Panc1 (cell line): ENCODE results near the gene FAM204A. TPM values are rescaled to one million over a fixed set of nuclear protein-coding genes. Genes with fewer than 3 reads are reported as not detected.

Experiments used
- ATAC-seq: fragments of 200-7000 bp; cut with Tn5 transposase; 2 replicates; pipeline ENCODE4 v1.9.1; 2020; ENCODE audit warnings: mild to moderate bottlenecking, moderate library complexity
- BruUV-seq: library from RNA; stranded (reverse); fragments of 400-500 nt; replicated peaks from 2 replicates; lab custom pipeline; 2021; lab: Mats Ljungman, UMichigan
- CTCF ChIA-PET: fragments of 300-600 bp; sonication (Branson Sonifier 250); formaldehyde crosslinking; loops from one replicate; lab custom pipeline; 2022; ENCODE audit warnings: antibody characterized with exemption; lab: Charles Lee
- POLR2A ChIA-PET: fragments of 300-600 bp; sonication (Branson Sonifier 250); formaldehyde crosslinking; loops from one replicate; lab custom pipeline; 2022; ENCODE audit warnings: antibody characterized with exemption; lab: Charles Lee
- DNase-seq: peaks from one replicate; pipeline ENCODE4 v3.0.0-alpha.2; 2010; ENCODE audit warnings: low read depth, low spot score
- H3K27ac ChIP-seq: 2 replicates; pipeline ENCODE4 v1.5.1; 2011; ENCODE audit warnings: mild to moderate bottlenecking, low read length, inconsistent platforms
- H3K27me3 ChIP-seq: fragments of 200-500 bp; sonication (Bioruptor generic); 2 replicates; pipeline ENCODE4 v1.6.0; 2014; ENCODE audit warnings: low read length, inconsistent platforms; ENCODE audit not compliant: control insufficient read depth, insufficient read depth
- H3K36me3 ChIP-seq: fragments of 200-500 bp; sonication (Bioruptor generic); 2 replicates; pipeline ENCODE4 v1.5.1; 2014; ENCODE audit warnings: inconsistent platforms, mild to moderate bottlenecking, low read length, moderate library complexity; ENCODE audit not compliant: control insufficient read depth, insufficient read depth
- H3K4me1 ChIP-seq: 2 replicates; pipeline ENCODE4 v1.5.1; 2011; ENCODE audit warnings: inconsistent platforms, mild to moderate bottlenecking, low read length, moderate library complexity; ENCODE audit not compliant: control insufficient read depth, insufficient read depth
- H3K4me3 ChIP-seq, 2 experiments: 2 replicates each; pipeline ENCODE4 v1.5.1; 2011 to 2012; ENCODE audit warnings: low read depth in 2 of 2, low read length in 2 of 2, mild to moderate bottlenecking in 2 of 2, inconsistent platforms in 1 of 2, moderate library complexity in 1 of 2
- H3K9me3 ChIP-seq: fragments of 200-500 bp; sonication (Bioruptor generic); 2 replicates; pipeline ENCODE4 v1.5.1; 2014; ENCODE audit warnings: low read depth, mild to moderate bottlenecking, inconsistent platforms, low read length, moderate library complexity; ENCODE audit not compliant: control insufficient read depth, insufficient read depth
- POLR2AphosphoS5 ChIP-seq: IDR thresholded peaks from 2 replicates; pipeline ENCODE4 v1.6.1; 2012; ENCODE audit warnings: mild to moderate bottlenecking, low read depth, low read length, moderate library complexity
- SIN3A ChIP-seq: IDR thresholded peaks from 2 replicates; pipeline ENCODE4 v1.6.1; 2012; ENCODE audit warnings: low read depth, mild to moderate bottlenecking, low read length, moderate library complexity, borderline replicate concordance; ENCODE audit not compliant: insufficient read depth
- TCF7L2 ChIP-seq: IDR thresholded peaks from 2 replicates; pipeline ENCODE4 v1.6.1; 2011; ENCODE audit warnings: mild to moderate bottlenecking, low read depth, low read length, inconsistent platforms
- in situ Hi-C: cut with HindIII; loops from 2 replicates; pipeline ENCODE4 v1.10.0; 2016; ENCODE audit warnings: low sequenced_read_pairs, low pct_unique_long_range_greater_than_20kb
- intact Hi-C: fragments of 100-400 bp; cut with micrococcal nuclease; formaldehyde crosslinking; loops from one replicate; pipeline ENCODE4 v1.10.0; 2022; ENCODE audit not compliant: unreplicated experiment
- total RNA-seq: library from RNA; stranded (reverse); gene quantifications from one replicate; pipeline ENCODE4 v1.2.1, GENCODE V29; 2021; ENCODE audit not compliant: unreplicated experiment
- TF ChIP-seq, protein P1 (sequence below): fragments of 450-650 bp; IDR thresholded peaks from 2 replicates; pipeline ENCODE4 v1.5.1; 2017; ENCODE audit warnings: mild to moderate bottlenecking
- TF ChIP-seq, protein P2 (sequence below), 2 experiments: IDR thresholded peaks; 2 replicates each; pipeline ENCODE4 v1.6.1; 2011 to 2012; ENCODE audit warnings: low read depth in 2 of 2, control low read depth in 1 of 2, low read length in 1 of 2, mild to moderate bottlenecking in 1 of 2, moderate library complexity in 1 of 2; ENCODE audit not compliant: insufficient read depth in 1 of 2

Gene FAM204A
- total RNA-seq, 1 experiment from 2014 or later = 69.1 TPM

DNA sequence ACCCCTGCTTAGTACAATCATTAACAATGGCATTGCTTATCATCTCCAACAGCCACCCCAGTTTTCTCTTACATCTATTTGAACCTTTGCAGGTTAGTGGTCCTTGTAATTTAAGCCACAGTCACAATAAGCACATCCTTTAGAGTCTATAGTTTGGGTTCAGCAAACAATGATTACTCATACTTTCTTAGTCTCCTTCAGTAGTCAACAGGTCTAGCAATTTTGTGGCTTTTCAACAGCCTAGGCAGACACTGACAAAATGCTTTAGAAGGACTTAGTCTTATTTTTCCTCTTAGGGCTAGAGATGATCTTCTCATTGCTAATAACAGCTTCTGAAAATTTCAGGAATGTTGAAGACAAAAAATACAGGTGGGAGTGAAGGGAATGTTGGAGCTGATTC, 32.3 kb upstream of the FAM204A start:
- ATAC-seq = no peak
- Histone ChIP-seq H3K27ac (no peak overlapping the region), H3K36me3 (no peaks in the 10 kb centered on the region), H3K4me3 (no peak overlapping the region), H3K9me3 (no peaks in the 10 kb centered on the region), H3K4me1 (no peaks in the 10 kb centered on the region), H3K27me3 (peaks cover 10% of the 10 kb centered on the region)
- no peak for DNase-seq
- POLR2A ChIA-PET = no interaction called here
- BruUV-seq = no TSS peak
- in situ Hi-C loops (no loop called here), intact Hi-C loops (no loop called here)
- CTCF ChIA-PET = no interaction called here
- TF ChIP-seq TCF7L2 (no peak), POLR2AphosphoS5 (no peak), SIN3A (no peak)
- TF ChIP-seq, protein P1, sequence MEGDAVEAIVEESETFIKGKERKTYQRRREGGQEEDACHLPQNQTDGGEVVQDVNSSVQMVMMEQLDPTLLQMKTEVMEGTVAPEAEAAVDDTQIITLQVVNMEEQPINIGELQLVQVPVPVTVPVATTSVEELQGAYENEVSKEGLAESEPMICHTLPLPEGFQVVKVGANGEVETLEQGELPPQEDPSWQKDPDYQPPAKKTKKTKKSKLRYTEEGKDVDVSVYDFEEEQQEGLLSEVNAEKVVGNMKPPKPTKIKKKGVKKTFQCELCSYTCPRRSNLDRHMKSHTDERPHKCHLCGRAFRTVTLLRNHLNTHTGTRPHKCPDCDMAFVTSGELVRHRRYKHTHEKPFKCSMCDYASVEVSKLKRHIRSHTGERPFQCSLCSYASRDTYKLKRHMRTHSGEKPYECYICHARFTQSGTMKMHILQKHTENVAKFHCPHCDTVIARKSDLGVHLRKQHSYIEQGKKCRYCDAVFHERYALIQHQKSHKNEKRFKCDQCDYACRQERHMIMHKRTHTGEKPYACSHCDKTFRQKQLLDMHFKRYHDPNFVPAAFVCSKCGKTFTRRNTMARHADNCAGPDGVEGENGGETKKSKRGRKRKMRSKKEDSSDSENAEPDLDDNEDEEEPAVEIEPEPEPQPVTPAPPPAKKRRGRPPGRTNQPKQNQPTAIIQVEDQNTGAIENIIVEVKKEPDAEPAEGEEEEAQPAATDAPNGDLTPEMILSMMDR = no peak
- TF ChIP-seq, protein P2, sequence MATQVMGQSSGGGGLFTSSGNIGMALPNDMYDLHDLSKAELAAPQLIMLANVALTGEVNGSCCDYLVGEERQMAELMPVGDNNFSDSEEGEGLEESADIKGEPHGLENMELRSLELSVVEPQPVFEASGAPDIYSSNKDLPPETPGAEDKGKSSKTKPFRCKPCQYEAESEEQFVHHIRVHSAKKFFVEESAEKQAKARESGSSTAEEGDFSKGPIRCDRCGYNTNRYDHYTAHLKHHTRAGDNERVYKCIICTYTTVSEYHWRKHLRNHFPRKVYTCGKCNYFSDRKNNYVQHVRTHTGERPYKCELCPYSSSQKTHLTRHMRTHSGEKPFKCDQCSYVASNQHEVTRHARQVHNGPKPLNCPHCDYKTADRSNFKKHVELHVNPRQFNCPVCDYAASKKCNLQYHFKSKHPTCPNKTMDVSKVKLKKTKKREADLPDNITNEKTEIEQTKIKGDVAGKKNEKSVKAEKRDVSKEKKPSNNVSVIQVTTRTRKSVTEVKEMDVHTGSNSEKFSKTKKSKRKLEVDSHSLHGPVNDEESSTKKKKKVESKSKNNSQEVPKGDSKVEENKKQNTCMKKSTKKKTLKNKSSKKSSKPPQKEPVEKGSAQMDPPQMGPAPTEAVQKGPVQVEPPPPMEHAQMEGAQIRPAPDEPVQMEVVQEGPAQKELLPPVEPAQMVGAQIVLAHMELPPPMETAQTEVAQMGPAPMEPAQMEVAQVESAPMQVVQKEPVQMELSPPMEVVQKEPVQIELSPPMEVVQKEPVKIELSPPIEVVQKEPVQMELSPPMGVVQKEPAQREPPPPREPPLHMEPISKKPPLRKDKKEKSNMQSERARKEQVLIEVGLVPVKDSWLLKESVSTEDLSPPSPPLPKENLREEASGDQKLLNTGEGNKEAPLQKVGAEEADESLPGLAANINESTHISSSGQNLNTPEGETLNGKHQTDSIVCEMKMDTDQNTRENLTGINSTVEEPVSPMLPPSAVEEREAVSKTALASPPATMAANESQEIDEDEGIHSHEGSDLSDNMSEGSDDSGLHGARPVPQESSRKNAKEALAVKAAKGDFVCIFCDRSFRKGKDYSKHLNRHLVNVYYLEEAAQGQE (IDR thresholded peaks at IDR 0.05; ENCODE audit: insufficient read depth in 1 of 2, low read depth in 2 of 2, low read length in 1 of 2) = no peak

DNA sequence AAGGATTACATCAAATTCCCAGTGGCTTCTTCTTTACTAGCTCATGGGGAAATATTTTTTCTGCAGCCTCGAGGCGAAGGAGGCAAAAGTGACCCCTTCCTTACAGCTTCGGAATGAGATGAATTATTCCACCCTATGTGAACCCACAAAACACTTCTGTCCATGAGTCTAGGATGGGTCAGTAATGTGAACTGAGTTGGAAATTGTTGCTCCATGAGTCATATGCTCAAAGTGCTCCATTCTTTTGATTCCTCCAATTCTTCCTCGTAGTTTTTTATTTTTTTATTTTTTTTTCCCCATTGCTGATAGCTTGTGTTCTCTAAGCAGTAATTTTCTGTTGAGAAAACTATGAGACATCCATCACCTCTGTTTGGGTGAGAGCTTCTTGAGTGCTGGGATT, 31.7 kb upstream of the FAM204A start:
- Histone ChIP-seq H3K27ac (no peak overlapping the region), H3K36me3 (no peaks in the 10 kb centered on the region), H3K4me3 (no peak overlapping the region), H3K27me3 (peaks cover 14% of the 10 kb centered on the region), H3K9me3 (no peaks in the 10 kb centered on the region), H3K4me1 (no peaks in the 10 kb centered on the region)
- POLR2A ChIA-PET = interaction anchor here (0.7 kb wide), 1 partner anchor 130 kb away, joined by 3 read pairs; no protein-coding TSS in a partner anchor
- TF ChIP-seq, protein P2 (IDR thresholded peaks at IDR 0.05; ENCODE audit: insufficient read depth in 1 of 2, low read depth in 2 of 2, low read length in 1 of 2) = no peak
- TF ChIP-seq, protein P1 = no peak
- TF ChIP-seq POLR2AphosphoS5 (no peak), TCF7L2 (no peak), SIN3A (no peak)
- in situ Hi-C loops = no loop called here
- no TSS peak for BruUV-seq
- ATAC-seq = no peak
- intact Hi-C loops = no loop called here
- CTCF ChIA-PET = no interaction called here
- DNase-seq = no peak
